Medulla oblongata (tissue), 1 donor: ENCODE data around the gene MRFAP1.

Experiments
- DNase-seq: peaks from one replicate; pipeline ENCODE4 v3.0.0-alpha.2; 2015; ENCODE audit errors: extremely low spot score

Gene MRFAP1

GRCh38 chr4:6640292-6641163 lies at the start of gene MRFAP1:
MRFAP1 (plus strand) TSS chr4:6640685; CDS start chr4:6640863, 178 bp downstream.
- DNase-seq: peak; percentile 94

- DNase-seq: no peak
Observed at GRCh38 chr4:6591313-6591712, 49.2 kb upstream of the MRFAP1 start.

DNA sequence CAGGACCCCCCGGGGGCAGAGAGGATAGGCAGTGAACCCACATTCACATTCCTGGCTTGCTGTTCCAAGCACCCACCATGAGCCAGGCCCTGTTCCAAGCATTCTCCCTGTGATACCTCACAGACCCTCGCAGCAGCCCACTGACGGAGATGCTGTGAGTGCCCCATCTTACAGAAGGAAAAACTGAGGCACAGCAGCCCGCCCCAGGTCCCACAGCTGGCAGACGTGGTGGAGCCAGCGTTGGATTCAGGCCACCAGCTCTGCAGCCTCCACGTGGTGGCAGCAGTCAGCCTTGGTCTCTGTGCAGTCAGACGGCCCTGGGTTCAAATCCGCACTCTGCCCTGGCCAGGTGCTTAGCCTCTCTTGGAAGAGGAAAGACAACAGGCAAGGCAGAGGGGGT lies 48.7 kb upstream of the MRFAP1 start:
- no peak for DNase-seq

DNA sequence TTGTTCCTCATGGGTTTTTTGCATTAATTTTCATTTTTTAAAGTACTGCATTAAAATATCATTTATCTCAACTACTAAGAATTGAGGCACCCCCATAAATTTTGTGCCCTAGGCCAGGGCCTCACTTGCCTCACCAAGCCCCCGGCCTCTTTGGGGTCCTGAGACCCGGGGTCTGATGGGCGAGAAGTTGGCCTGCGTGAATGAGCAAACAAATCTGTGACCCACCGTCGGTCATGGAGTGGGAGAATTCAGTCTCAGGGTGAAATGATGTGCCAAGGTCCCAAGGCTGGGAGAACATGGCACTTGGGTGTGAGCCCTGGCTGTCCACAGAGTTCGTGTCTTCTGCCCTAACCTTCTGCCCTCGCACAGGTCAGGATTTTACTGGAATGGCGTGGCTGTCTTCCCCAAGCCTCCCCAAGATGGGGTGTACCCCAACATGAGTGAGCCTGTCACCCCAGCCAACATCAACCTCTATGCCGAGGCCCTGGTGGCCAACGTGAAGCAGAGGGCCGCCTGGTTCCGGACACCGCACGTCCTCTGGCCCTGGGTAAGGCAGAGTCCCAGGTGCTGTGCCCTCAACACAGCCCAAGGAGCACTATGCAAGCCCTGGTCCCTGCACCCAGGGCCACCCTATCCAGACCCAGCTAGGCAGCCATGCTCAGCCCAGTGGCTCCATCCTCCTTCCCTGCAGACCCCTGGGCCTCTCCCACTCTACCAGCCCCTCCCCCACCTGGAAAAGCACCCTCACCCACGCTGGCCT lies 47.5 kb upstream of the MRFAP1 start:
- DNase-seq: no peak

DNA sequence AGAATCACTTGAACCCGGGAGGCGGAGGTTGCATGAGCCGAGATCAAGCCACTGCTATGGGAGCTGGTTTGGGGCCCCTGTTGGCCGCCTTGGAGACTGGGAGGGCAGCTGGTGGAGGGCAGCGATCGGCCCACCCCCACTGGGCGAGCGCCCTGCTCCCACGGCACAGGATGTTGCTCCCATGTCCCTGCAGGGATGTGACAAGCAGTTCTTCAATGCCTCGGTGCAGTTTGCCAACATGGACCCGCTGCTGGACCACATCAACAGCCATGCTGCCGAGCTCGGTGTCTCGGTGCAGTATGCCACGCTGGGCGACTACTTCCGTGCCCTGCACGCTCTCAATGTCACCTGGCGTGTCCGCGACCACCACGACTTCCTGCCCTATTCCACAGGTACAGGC lies 46.1 kb upstream of the MRFAP1 start:
- no peak for DNase-seq

GRCh38 chr4:6594826-6595355 lies 45.6 kb upstream of the MRFAP1 start:
- DNase-seq: no peak

- no peak for DNase-seq
Observed at GRCh38 chr4:6595897-6596537, 44.5 kb upstream of the MRFAP1 start.

DNA sequence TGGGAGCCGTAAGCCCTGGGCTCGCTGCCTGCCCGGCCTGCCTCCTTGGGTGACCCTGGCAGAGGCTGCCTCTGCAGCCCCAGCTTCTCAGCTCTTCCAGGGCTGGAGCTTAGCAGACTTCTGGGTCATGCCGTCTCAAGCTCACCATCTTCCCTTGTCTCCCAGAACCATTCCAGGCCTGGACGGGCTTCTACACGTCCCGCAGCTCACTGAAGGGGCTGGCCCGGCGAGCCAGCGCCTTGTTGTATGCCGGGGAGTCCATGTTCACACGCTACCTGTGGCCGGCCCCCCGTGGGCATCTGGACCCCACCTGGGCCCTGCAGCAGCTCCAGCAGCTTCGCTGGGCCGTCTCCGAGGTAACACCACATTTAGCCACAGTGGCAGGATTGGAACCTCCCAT lies 43.5 kb upstream of the MRFAP1 start:
- DNase-seq: no peak

DNA sequence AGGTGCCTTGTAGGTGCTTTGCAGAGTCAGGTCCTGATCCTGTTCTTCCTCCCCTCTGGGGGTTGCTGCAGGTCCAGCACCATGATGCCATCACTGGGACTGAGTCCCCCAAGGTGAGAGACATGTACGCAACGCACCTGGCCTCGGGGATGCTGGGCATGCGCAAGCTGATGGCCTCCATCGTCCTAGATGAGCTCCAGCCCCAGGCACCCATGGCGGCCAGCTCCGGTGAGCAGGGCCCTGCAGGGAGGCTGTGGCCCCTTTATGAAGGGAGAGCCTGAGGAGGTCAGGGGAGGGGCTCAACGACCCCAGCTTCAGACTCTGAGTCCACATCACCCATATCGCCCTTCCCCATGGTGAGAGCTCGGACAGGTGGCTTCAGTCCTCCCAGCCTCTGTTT lies 42.4 kb upstream of the MRFAP1 start:
- DNase-seq: no peak

DNA sequence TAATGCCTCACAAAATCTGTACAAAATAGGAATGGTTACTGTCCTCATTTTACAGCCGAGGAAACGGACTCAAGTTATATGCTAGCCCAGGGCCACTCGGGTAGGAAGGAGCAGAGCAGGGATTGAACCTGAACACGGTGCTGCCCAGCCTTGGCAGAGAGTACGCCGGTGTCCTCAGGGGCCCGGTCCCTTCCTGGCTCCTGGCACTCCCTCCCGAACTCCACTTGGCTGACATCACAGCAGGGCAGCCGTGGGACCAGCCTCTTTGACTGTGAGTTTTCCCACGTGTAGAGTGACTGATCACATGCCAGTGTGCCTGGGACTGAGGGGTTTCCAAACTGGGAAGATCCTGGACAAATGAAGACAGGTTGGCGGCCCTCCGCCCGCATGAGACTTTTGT lies 41.8 kb upstream of the MRFAP1 start:
- no peak for DNase-seq

- no peak for DNase-seq
Observed at GRCh38 chr4:6601661-6602250, 38.7 kb upstream of the MRFAP1 start.

DNA sequence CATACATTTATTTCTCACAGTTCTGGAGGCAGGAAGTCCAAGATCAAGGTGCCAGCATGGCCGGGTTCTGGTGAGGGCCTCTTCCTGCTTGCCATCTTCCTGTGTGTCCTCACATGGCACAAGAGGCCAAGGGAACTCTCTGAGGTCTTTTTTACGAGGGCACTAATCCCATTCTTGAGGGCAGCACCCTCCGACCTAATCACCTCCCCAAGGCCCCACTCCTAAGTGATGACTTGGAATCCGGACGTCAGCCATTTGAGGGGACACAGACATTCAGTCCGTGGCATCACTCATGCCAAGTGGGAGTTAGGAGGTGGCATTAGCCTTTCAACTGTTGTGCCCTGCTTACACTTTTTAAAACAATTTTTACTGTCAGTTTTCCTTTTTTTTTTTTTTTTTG lies 38.2 kb upstream of the MRFAP1 start:
- no peak for DNase-seq

DNA sequence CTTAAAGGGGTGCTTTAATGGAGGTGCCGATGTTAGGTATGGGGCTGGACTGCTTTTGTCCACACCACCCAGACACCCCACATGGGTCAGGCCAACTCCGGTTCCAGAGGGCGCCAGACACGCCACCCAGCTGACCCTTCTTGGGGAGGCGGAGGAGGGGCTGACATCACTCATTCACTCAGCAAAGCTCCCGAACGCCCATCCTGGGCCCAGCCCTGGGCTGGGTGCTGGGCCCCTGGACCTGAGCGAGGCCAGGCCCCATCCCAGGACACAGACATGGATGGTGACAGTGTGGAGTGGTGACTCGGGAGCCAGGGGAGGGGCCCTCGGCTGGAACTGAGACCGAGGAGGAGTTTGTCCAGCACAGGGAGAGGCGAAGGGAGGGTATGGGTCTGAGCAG lies 37.4 kb upstream of the MRFAP1 start:
- DNase-seq: no peak

- DNase-seq: no peak
Observed at GRCh38 chr4:6605114-6605513, 35.4 kb upstream of the MRFAP1 start.

DNA sequence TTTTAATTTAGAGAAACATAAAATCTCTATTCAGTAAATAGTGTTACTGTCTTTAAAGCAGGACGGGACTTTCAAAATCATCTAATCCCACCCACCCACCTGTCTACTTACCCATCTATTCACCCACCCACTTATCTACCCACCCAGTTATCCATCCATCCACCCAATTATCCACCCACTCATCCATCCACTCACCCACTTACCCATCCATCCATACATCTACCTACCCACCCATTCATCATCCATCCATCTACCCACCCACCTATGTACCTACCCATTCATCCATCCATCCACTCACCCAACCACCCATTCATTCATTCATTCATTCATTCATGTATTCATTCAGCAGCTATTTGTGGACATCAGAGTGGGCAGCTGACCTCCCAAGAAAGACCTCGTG lies 34.9 kb upstream of the MRFAP1 start:
- no peak for DNase-seq

GRCh38 chr4:6606465-6607235 lies 33.8 kb upstream of the MRFAP1 start:
- no peak for DNase-seq

GRCh38 chr4:6607368-6608055 lies 33.0 kb upstream of the MRFAP1 start:
- no peak for DNase-seq

DNA sequence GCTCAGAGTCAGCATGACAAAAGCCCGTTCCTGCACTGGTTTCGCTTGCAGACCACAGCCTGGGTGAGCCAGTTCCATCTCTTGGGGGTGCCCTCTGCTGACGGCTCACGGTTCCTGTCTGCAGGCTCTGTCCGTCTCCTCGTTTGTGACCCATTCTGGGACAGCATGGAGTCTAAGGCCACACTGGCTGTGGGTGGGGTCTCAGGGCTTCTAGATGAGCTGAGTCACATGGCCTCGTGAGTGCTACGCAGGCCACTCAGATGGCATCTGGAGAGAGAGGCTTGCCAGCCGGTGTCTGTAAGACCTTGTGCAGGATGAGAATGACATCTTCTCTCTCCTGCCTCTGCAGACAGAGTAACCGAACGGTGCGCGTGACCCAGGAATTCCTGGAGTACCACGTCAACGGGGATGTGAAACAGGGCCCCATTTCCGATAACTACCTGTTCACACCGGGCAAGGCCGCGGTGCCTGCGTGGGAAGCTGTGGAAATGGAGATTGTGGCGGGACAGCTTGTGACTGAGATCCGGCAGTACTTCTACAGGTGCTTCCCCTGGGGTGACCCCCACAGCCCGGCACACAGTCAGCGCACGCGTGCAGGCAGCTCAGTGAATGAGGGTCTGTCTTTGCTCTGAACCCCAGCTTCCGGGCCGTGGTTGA lies 31.6 kb upstream of the MRFAP1 start:
- DNase-seq: no peak

DNA sequence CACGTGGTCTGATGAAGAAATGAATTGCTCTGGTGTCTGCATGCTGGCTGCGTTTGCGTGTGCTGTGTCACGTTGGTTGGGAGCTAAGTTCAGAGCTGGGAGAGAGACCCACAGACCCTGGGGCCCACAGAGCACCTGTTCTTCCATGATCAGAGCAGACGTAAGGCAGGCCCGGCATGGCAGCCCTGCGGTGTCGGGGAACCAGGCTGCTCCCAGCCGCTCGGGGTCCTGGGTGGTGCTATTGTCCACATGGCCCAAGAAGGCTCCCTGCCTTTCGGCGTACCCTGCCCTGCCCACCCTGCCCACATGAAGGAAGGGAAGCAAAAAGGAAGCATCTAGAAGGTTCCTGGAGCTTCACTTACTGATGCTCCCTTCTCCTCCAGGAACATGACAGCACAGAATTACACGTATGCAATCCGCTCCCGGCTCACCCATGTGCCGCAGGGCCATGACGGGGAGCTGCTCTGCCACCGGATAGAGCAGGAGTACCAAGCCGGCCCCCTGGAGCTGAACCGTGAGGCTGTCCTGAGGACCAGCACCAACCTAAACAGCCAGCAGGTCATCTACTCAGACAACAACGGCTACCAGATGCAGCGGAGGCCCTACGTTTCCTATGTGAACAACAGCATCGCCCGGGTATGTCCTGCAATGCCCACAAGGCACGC lies 30.9 kb upstream of the MRFAP1 start:
- no peak for DNase-seq
